Peyer's patch (tissue), 4 donors: ENCODE results near the gene KIAA1755. TPM values are rescaled to one million over a fixed set of nuclear protein-coding genes. Genes with fewer than 3 reads are reported as not detected.
A peak's percentile ranks its signal among the peaks of the same experiment; 100 is the strongest.

Source experiments
- DNase-seq, 3 donors: peaks; one replicate each; pipeline ENCODE4 v3.0.0-alpha.2; 2017 to 2019
- H3K27ac ChIP-seq, 4 donors: fragments of 200-600 bp; sonication (generic); one replicate each; pipeline ENCODE4 v1.5.1; 2016 to 2019
- H3K27me3 ChIP-seq, 2 donors: fragments of 200-600 bp; sonication (generic); one replicate each; pipeline ENCODE4 v1.5.1; 2019
- H3K36me3 ChIP-seq, 3 donors: fragments of 200-600 bp; sonication (generic); one replicate each; pipeline ENCODE4 v1.5.1; 2016 to 2019
- H3K4me1 ChIP-seq, 4 donors: fragments of 200-600 bp; sonication (generic); one replicate each; pipeline ENCODE4 v1.5.1; 2016 to 2019
- H3K4me3 ChIP-seq, 4 donors: fragments of 200-600 bp; sonication (generic); 1 replicate in 3 of 4; 2 replicates in 1 of 4; pipeline ENCODE4 v1.5.1; 2016 to 2019; ENCODE audit warnings: mild to moderate bottlenecking in 1 of 4
- H3K9me3 ChIP-seq, 4 donors: fragments of 200-600 bp; sonication (generic); one replicate each; pipeline ENCODE4 v1.5.1; 2016 to 2019; ENCODE audit warnings: mild to moderate bottlenecking in 1 of 4
- CTCF ChIP-seq, 6 experiments: fragments of 450-650 bp in 4 of 6; fragments of 200-600 bp in 2 of 6; sonication (generic) in 1 of 6; IDR thresholded peaks; one replicate each; pipeline ENCODE4 v1.5.1; 2017 to 2019; ENCODE audit warnings: antibody characterized with exemption in 6 of 6, mild to moderate bottlenecking in 3 of 6, moderate library complexity in 1 of 6
- POLR2A ChIP-seq, 2 donors: fragments of 450-650 bp; IDR thresholded peaks; one replicate each; pipeline ENCODE4 v1.5.1; 2017; ENCODE audit warnings: antibody characterized with exemption in 2 of 2, mild to moderate bottlenecking in 2 of 2, moderate library complexity in 2 of 2
- total RNA-seq, 4 donors: library from RNA; depleted of rRNA; stranded (reverse); fragments of >200 nt; gene quantifications; one replicate each; pipeline ENCODE4 v1.1.0, GENCODE V29; 2016

KIAA1755 gene
- total RNA-seq, 4 donors from 2014 or later: 0.35 to 4.1 (median 2.0) TPM

- no peaks in the 10 kb centered on the region for H3K9me3 ChIP-seq
- peak in 1 of 3 donors; percentile 20 for DNase-seq
- no peak overlapping the region for H3K27ac ChIP-seq
Measured at GRCh38 chr20:38222923-38223742, 37.4 kb downstream of the KIAA1755 start.

GRCh38 chr20:38222231-38222922 lies 38.2 kb downstream of the KIAA1755 start:
- H3K4me1 ChIP-seq: no peaks in the 10 kb centered on the region
- H3K27me3 ChIP-seq: no peaks in the 10 kb centered on the region
- H3K4me3 ChIP-seq: no peak overlapping the region
- no peak overlapping the region for H3K27ac ChIP-seq
- H3K9me3 ChIP-seq: no peaks in the 10 kb centered on the region
- peak; percentile 49 to 85 (median 75) for DNase-seq
- H3K36me3 ChIP-seq: no peaks in the 10 kb centered on the region
- TF ChIP-seq CTCF (IDR thresholded peaks at IDR 0.05): peak; percentile 62 to 83 (median 78)
- no peak for TF ChIP-seq POLR2A (IDR thresholded peaks at IDR 0.05)

More at GRCh38 chr20:38222923-38223742, 37.4 kb downstream of the KIAA1755 start:
- TF ChIP-seq POLR2A (IDR thresholded peaks at IDR 0.05) (no peak), CTCF (IDR thresholded peaks at IDR 0.05) (no peak)
- H3K36me3 ChIP-seq: no peaks in the 10 kb centered on the region
- no peaks in the 10 kb centered on the region for H3K4me1 ChIP-seq
- no peaks in the 10 kb centered on the region for H3K27me3 ChIP-seq
- no peak overlapping the region for H3K4me3 ChIP-seq

GRCh38 chr20:38221119-38221589 lies 39.4 kb downstream of the KIAA1755 start:
- no peak overlapping the region for H3K4me3 ChIP-seq
- H3K9me3 ChIP-seq: no peaks in the 10 kb centered on the region
- peak; percentile 68 to 87 (median 78) for DNase-seq
- TF ChIP-seq CTCF (IDR thresholded peaks at IDR 0.05) (peak; percentile 61 to 84 (median 74)), POLR2A (IDR thresholded peaks at IDR 0.05) (no peak)
- no peaks in the 10 kb centered on the region for H3K27me3 ChIP-seq
- no peaks in the 10 kb centered on the region for H3K4me1 ChIP-seq
- H3K36me3 ChIP-seq: no peaks in the 10 kb centered on the region
- no peak overlapping the region for H3K27ac ChIP-seq

- Histone ChIP-seq H3K4me3 (no peak overlapping the region), H3K27ac (no peak overlapping the region), H3K36me3 (no peaks in the 10 kb centered on the region), H3K4me1 (no peaks in the 10 kb centered on the region), H3K9me3 (no peaks in the 10 kb centered on the region), H3K27me3 (no peaks in the 10 kb centered on the region)
- TF ChIP-seq CTCF (IDR thresholded peaks at IDR 0.05) (no peak), POLR2A (IDR thresholded peaks at IDR 0.05) (no peak)
- no peak for DNase-seq
Measured at GRCh38 chr20:38220587-38221118, 39.9 kb downstream of the KIAA1755 start.

GRCh38 chr20:38219006-38219950 lies 41.3 kb downstream of the KIAA1755 start:
- no peaks in the 10 kb centered on the region for H3K4me1 ChIP-seq
- H3K36me3 ChIP-seq: no peaks in the 10 kb centered on the region
- H3K27ac ChIP-seq: no peak overlapping the region
- no peak overlapping the region for H3K4me3 ChIP-seq
- no peaks in the 10 kb centered on the region for H3K27me3 ChIP-seq
- TF ChIP-seq CTCF (IDR thresholded peaks at IDR 0.05): no peak
- no peak for TF ChIP-seq POLR2A (IDR thresholded peaks at IDR 0.05)
- DNase-seq: no peak
- no peaks in the 10 kb centered on the region for H3K9me3 ChIP-seq
